Type B pancreatic cell (in vitro differentiated cells): ENCODE results near the gene E2F4. TPM values are rescaled to one million over a fixed set of nuclear protein-coding genes. Genes with fewer than 3 reads are reported as not detected.

Source experiments
- DNase-seq: peaks from one replicate; pipeline ENCODE4 v3.0.0; 2021; ENCODE audit warnings: mixed read lengths; ENCODE audit not compliant: unreplicated experiment; ENCODE audit errors: extremely low spot score
- H3K27ac Mint-ChIP-seq: 2 replicates; pipeline ENCODE4 v1.8.0; 2021; ENCODE audit warnings: mild to moderate bottlenecking, mixed read lengths
- H3K27me3 Mint-ChIP-seq: 2 replicates; pipeline ENCODE4 v1.8.0; 2021; ENCODE audit warnings: mixed read lengths
- H3K36me3 Mint-ChIP-seq: 2 replicates; pipeline ENCODE4 v1.8.0; 2021; ENCODE audit warnings: mixed read lengths
- H3K4me1 Mint-ChIP-seq: one replicate; pipeline ENCODE4 v1.8.0; 2021; ENCODE audit warnings: mixed read lengths; ENCODE audit not compliant: unreplicated experiment
- H3K4me3 Mint-ChIP-seq: 2 replicates; pipeline ENCODE4 v1.8.0; 2021; ENCODE audit warnings: mild to moderate bottlenecking, mixed read lengths
- H3K9me3 Mint-ChIP-seq: 2 replicates; pipeline ENCODE4 v1.8.0; 2021; ENCODE audit warnings: mixed read lengths
- CTCF ChIP-seq: fragments of 200-600 bp; sonication (generic); conservative IDR thresholded peaks from 2 replicates; pipeline ENCODE4 v1.5.0; 2021; ENCODE audit warnings: antibody characterized with exemption, mild to moderate bottlenecking
- total RNA-seq: library from RNA; stranded (reverse); gene quantifications from 2 replicates; pipeline ENCODE4 v1.2.1, GENCODE V29; 2021; ENCODE audit warnings: low replicate concordance

Gene E2F4
- total RNA-seq, 1 donor from 2014 or later = 84.5 TPM

GRCh38 chr16:67195676-67196075 is 3.7 kb downstream of the E2F4 start:
- TF ChIP-seq CTCF = no peak
- H3K36me3 Mint-ChIP-seq = peaks cover 6% of the 10 kb centered on the region

GRCh38 chr16:67196881-67197280 is 4.9 kb downstream of the E2F4 start:
- Mint-ChIP-seq H3K4me3 (no peak overlapping the region), H3K27me3 (no peaks in the 10 kb centered on the region), H3K36me3 (peaks cover 6% of the 10 kb centered on the region), H3K4me1 (peaks cover 6% of the 10 kb centered on the region), H3K9me3 (no peaks in the 10 kb centered on the region), H3K27ac (no peak overlapping the region)
- no peak for DNase-seq
- no peak for TF ChIP-seq CTCF

More at GRCh38 chr16:67195676-67196075, 3.7 kb downstream of the E2F4 start:
- H3K27me3 Mint-ChIP-seq = no peaks in the 10 kb centered on the region
- H3K4me1 Mint-ChIP-seq = peaks cover 8% of the 10 kb centered on the region
- H3K4me3 Mint-ChIP-seq = peak overlapping the region; percentile 65
- no peaks in the 10 kb centered on the region for H3K9me3 Mint-ChIP-seq
- DNase-seq = no peak
- H3K27ac Mint-ChIP-seq = peak overlapping the region; percentile 33

GRCh38 chr16:67197704-67198103 is 5.7 kb downstream of the E2F4 start:
- Mint-ChIP-seq H3K27ac (no peak overlapping the region), H3K9me3 (no peaks in the 10 kb centered on the region), H3K4me3 (no peak overlapping the region), H3K4me1 (peaks cover 2% of the 10 kb centered on the region), H3K36me3 (peaks cover 6% of the 10 kb centered on the region), H3K27me3 (no peaks in the 10 kb centered on the region)
- no peak for TF ChIP-seq CTCF
- no peak for DNase-seq

- Mint-ChIP-seq H3K27me3 (no peaks in the 10 kb centered on the region), H3K4me1 (no peaks in the 10 kb centered on the region), H3K27ac (no peak overlapping the region), H3K36me3 (peaks cover 6% of the 10 kb centered on the region), H3K9me3 (no peaks in the 10 kb centered on the region), H3K4me3 (peak overlapping the region; percentile 39)
- no peak for DNase-seq
- peak; percentile 59 for TF ChIP-seq CTCF
Observed at GRCh38 chr16:67198238-67198734, 6.3 kb downstream of the E2F4 start.

- Mint-ChIP-seq H3K4me1 (no peaks in the 10 kb centered on the region), H3K36me3 (peaks cover 6% of the 10 kb centered on the region), H3K4me3 (peak within 1 kb of the TSS; percentile 83), H3K27me3 (no peaks in the 10 kb centered on the region), H3K27ac (no peak within 1 kb of the TSS), H3K9me3 (no peaks in the 10 kb centered on the region)
- TF ChIP-seq CTCF = peak; percentile 56
- DNase-seq = no peak
Observed at GRCh38 chr16:67199011-67199807, 7.3 kb downstream of the E2F4 start, which contains the start of gene ELMO3. TSS of gene ELMO3 (plus strand) at chr16:67199131. CDS start at chr16:67199327, 196 bp downstream.
